Ovary (tissue), 9 donors: ENCODE measurements around the gene CYSTM1. TPM values are rescaled to one million over a fixed set of nuclear protein-coding genes. Genes with fewer than 3 reads are reported as not detected.

Experiments
- DNase-seq, 5 donors: peaks; one replicate each; pipeline ENCODE4 v3.0.0-alpha.2; 2019 to 2020
- H3K27ac ChIP-seq, 2 donors: fragments of 200-600 bp; one replicate each; pipeline versions ENCODE4 v1.5.1 to v1.8.0; 2019 to 2022
- H3K27me3 ChIP-seq: fragments of 200-600 bp; one replicate; pipeline ENCODE4 v1.8.0; 2022
- H3K36me3 ChIP-seq: fragments of 200-600 bp; sonication (generic); one replicate; pipeline ENCODE4 v1.5.1; 2019
- H3K4me1 ChIP-seq: one replicate; pipeline ENCODE4 v1.8.1; 2013; ENCODE audit warnings: mild to moderate bottlenecking, moderate library complexity; ENCODE audit not compliant: insufficient read depth
- H3K4me3 ChIP-seq: fragments of 200-600 bp; sonication (generic); one replicate; pipeline ENCODE4 v1.5.1; 2017
- H3K9me3 ChIP-seq, 2 donors: fragments of 200-600 bp in 1 of 2; sonication (generic) in 1 of 2; one replicate each; pipeline versions ENCODE4 v1.5.1 to v1.8.1; 2013 to 2019; ENCODE audit warnings: mild to moderate bottlenecking in 1 of 2, moderate library complexity in 1 of 2
- EP300 ChIP-seq: sonication (generic); formaldehyde crosslinking; IDR thresholded peaks from one replicate; pipeline ENCODE4 v1.6.1; 2017; ENCODE audit warnings: antibody characterized with exemption
- POLR2A ChIP-seq: fragments of 450-650 bp; IDR thresholded peaks from one replicate; pipeline ENCODE4 v1.6.1; 2017; ENCODE audit warnings: antibody characterized with exemption, mild to moderate bottlenecking, moderate library complexity
- WGBS, 3 donors: extraction: QIAGEN DNeasy Blood & Tissue Kit in 1 of 3; methylation state at CpG; one replicate each; pipeline versions ENCODE4 v1.1.5 to v1.1.7; 2013 to 2017; 5-methylcytosine and 5-hydroxymethylcytosine counted together
- intact Hi-C, 4 donors: fragments of 100-400 bp; cut with DNase I; formaldehyde crosslinking; loops; one replicate each; pipeline versions ENCODE4 v1.11.0 to v1.15.1; 2022 to 2023
- polyA plus RNA-seq, 2 donors: library from polyadenylated mRNA; stranded (reverse); fragments of 200-250 nt in 1 of 2; fragments of 350-450 nt in 1 of 2; fragmentation: Illumina TruSeq in 1 of 2; extraction: RNeasy Lipid Tissue Mini Kit (QIAGEN cat#74804) in 1 of 2; gene quantifications; one replicate each; pipeline ENCODE4 v1.2.3, GENCODE V29; 2013 to 2014
- total RNA-seq, 7 donors: library from RNA; depleted of rRNA in 2 of 7; stranded (reverse); fragments of >200 nt in 2 of 7; fragmentation: NEBNext Ultra II Directional in 3 of 7; extraction: Animal tissue kit (Norgen Biotek cat#: 25700) in 3 of 7; gene quantifications; one replicate each; pipeline versions ENCODE4 v1.1.0 to v1.2.4, GENCODE V29; 2016 to 2023
- TF ChIP-seq, protein P1 (sequence below), 3 donors: fragments of 450-650 bp in 2 of 3; fragments of 200-600 bp in 1 of 3; IDR thresholded peaks; one replicate each; pipeline versions ENCODE4 v1.5.1 to v1.8.0; 2016 to 2022; ENCODE audit warnings: antibody characterized with exemption in 3 of 3, mild to moderate bottlenecking in 1 of 3
- donor health status: DM: no; HTN: no; CAD: no; lungs with moderate emphysema.
- donor health status: DM: no; HTN: no; CAD: no.
- donor health status: Bipolar disorder and iron deficiency.
- donor health status: DM: yes; HTN: yes; CAD: no.
- donor health status: DM: no; HTN: no; CAD: no.
- donor health status: DM: yes; HTN: yes; CAD: no.

Gene CYSTM1
- total and polyA plus RNA-seq, 9 donors: 24.6 to 143 (median 40.5) TPM

DNA sequence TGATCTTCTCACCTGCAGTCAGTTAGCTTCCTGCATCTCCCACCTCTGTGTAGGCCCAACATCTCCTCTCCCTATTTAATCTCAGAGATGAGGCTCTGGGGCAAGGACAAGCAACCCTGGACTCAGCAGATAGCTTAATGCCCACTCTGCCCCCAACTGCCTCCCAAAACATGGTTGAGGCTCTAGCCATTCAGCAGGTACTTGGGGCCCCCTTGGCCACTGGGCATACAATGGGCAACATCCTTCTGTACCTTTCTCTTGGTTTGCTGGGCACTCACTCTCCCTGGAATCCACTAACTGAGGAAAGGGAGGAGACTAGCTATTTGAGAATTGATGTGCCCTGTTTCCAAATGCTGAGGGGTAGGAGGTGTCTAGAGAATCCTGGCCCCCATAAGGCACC, 39.9 kb upstream of the CYSTM1 start:
- Histone ChIP-seq H3K27me3 (no peaks in the 10 kb centered on the region), H3K4me3 (no peak overlapping the region), H3K9me3 (no peaks in the 10 kb centered on the region), H3K36me3 (no peaks in the 10 kb centered on the region), H3K4me1 (no peaks in the 10 kb centered on the region), H3K27ac (no peak overlapping the region)
- DNase-seq: no peak
- TF ChIP-seq, protein P1, sequence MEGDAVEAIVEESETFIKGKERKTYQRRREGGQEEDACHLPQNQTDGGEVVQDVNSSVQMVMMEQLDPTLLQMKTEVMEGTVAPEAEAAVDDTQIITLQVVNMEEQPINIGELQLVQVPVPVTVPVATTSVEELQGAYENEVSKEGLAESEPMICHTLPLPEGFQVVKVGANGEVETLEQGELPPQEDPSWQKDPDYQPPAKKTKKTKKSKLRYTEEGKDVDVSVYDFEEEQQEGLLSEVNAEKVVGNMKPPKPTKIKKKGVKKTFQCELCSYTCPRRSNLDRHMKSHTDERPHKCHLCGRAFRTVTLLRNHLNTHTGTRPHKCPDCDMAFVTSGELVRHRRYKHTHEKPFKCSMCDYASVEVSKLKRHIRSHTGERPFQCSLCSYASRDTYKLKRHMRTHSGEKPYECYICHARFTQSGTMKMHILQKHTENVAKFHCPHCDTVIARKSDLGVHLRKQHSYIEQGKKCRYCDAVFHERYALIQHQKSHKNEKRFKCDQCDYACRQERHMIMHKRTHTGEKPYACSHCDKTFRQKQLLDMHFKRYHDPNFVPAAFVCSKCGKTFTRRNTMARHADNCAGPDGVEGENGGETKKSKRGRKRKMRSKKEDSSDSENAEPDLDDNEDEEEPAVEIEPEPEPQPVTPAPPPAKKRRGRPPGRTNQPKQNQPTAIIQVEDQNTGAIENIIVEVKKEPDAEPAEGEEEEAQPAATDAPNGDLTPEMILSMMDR (IDR thresholded peaks at IDR 0.05): no peak
- TF ChIP-seq POLR2A (no peak), EP300 (no peak)
- intact Hi-C loops: loop anchor here in 1 of 4 donors (5.0 kb wide), 1 partner anchor 58 kb away; no protein-coding TSS in a partner anchor

DNA sequence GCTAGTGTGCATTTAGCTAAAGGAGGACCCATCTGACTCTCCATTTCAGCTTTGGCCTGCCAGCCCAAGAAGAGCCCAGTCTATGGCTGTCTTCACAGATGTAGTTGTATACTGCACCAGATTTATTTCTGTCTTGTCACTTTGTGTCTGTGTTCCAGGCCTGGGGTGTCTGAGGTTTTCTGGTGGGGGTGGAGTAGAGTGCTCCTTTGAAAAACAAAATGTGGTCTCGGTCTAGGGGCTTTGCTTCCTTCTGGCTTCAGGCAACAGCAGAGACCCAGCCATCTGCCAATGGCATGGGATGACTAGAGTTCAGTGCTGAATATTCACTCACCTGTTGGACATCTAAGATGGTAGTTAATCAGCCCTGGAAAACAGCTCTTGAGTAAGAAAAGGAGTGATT, 38.4 kb upstream of the CYSTM1 start:
- Histone ChIP-seq H3K27me3 (no peaks in the 10 kb centered on the region), H3K4me1 (no peaks in the 10 kb centered on the region), H3K27ac (no peak overlapping the region), H3K36me3 (no peaks in the 10 kb centered on the region), H3K9me3 (no peaks in the 10 kb centered on the region), H3K4me3 (no peak overlapping the region)
- intact Hi-C loops: loop anchor here in 1 of 4 donors (5.0 kb wide), 1 partner anchor 59 kb away; no protein-coding TSS in a partner anchor
- no peak for DNase-seq
- TF ChIP-seq, protein P1 (IDR thresholded peaks at IDR 0.05): no peak
- WGBS, 3 donors: 100% methylated on average over 1 of the region's 1 CpG

DNA sequence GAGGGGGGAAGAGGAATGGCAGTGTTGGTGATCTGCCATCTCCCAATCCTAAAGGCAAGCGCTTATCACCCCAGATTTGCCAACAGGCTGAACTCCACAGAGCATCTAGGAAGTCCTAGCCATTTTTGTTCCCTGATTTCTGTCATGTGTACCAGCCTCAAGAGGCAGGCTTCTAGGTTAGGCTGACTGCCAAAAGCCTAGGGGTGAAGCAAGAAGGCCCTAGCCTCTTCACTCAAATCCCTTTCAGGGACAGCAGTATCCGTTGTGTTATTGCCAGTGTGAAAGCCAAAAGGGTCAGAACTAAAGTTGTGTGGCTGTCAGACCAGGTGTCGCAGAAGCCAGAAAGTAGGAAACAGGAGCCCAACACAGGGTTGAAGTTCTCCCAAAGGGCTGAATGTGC, 34.6 kb upstream of the CYSTM1 start:
- no peak overlapping the region for H3K27ac ChIP-seq
- WGBS, 3 donors: 68 to 78% (median 78%) methylated on average over 3 of the region's 3 CpGs
- DNase-seq: no peak

DNA sequence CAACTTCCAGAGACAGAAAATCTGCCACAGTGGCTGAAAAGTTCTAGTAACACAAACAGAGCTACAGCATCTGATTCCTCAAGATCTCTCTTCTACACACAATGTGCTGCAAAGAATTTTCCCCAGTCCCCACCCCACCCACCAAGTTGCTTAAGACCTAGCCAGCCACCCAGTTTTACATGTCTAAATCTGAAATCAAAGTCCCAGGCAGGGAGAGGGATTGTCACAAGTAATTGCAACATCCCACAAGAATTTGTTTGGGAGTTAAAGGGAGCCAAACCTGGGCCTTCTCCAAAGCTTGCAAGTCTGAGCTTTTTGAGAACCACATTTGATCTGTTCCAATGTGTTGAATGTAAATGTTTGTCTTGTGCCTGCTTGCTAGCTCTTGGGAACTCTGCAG, 33.7 kb upstream of the CYSTM1 start:
- Histone ChIP-seq H3K9me3 (no peaks in the 10 kb centered on the region), H3K27me3 (no peaks in the 10 kb centered on the region), H3K27ac (no peak overlapping the region), H3K36me3 (no peaks in the 10 kb centered on the region), H3K4me3 (no peak overlapping the region), H3K4me1 (peaks cover 5% of the 10 kb centered on the region)
- TF ChIP-seq POLR2A (no peak), EP300 (no peak)
- TF ChIP-seq, protein P1 (IDR thresholded peaks at IDR 0.05): no peak
- intact Hi-C loops: loop anchor here in 1 of 4 donors (10.0 kb wide), 1 partner anchor 296 kb away; no protein-coding TSS in a partner anchor
- DNase-seq: no peak

More for the DNA sequence above, 34.6 kb upstream of the CYSTM1 start:
- Histone ChIP-seq H3K27me3 (no peaks in the 10 kb centered on the region), H3K4me3 (no peak overlapping the region), H3K9me3 (no peaks in the 10 kb centered on the region), H3K4me1 (peaks cover 1% of the 10 kb centered on the region), H3K36me3 (no peaks in the 10 kb centered on the region)
- no peak for TF ChIP-seq EP300
- no peak for TF ChIP-seq POLR2A
- TF ChIP-seq, protein P1 (IDR thresholded peaks at IDR 0.05): no peak
- intact Hi-C loops: loop anchor here in 1 of 4 donors (10.0 kb wide), 1 partner anchor 296 kb away; no protein-coding TSS in a partner anchor
